ENCODE results near the gene CDH13. TPM values are rescaled to one million over a fixed set of nuclear protein-coding genes. Genes with fewer than 3 reads are reported as not detected.

CDH13 gene
- total RNA-seq, 1 donor from 2014 or later, result 2.3 TPM

DNA sequence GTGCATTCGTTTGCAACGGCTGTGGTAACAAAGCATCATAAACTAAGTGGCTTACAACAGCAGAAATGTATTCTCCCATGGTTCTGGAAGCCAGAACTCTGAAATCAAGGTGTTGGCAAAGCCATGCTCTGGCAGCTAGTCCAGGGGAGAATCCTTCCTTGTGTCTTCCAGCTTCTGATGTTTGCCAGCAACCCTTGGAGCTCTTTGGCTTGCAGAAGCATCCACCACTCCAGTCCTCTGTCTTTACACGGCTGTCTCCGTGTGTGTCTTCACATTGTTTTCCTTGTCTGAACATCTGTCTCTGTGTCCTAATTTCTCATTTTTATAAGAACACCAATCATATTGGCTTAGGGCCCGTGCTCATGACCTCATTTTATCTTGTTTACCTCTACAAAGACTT is 915.7 kb downstream of the CDH13 start:
- H3K27me3 Mint-ChIP-seq (ENCODE audit: unreplicated experiment), result peaks cover 2% of the 10 kb centered on the region
- H3K9me3 Mint-ChIP-seq (ENCODE audit: unreplicated experiment), result no peaks in the 10 kb centered on the region
- H3K4me3 Mint-ChIP-seq (ENCODE audit: unreplicated experiment), result no peak overlapping the region
- no peak overlapping the region for H3K27ac Mint-ChIP-seq (ENCODE audit: unreplicated experiment)
- no peaks in the 10 kb centered on the region for H3K36me3 Mint-ChIP-seq (ENCODE audit: low read depth, unreplicated experiment)
- DNase-seq (ENCODE audit: low spot score), result no peak
- TF ChIP-seq, protein P1, sequence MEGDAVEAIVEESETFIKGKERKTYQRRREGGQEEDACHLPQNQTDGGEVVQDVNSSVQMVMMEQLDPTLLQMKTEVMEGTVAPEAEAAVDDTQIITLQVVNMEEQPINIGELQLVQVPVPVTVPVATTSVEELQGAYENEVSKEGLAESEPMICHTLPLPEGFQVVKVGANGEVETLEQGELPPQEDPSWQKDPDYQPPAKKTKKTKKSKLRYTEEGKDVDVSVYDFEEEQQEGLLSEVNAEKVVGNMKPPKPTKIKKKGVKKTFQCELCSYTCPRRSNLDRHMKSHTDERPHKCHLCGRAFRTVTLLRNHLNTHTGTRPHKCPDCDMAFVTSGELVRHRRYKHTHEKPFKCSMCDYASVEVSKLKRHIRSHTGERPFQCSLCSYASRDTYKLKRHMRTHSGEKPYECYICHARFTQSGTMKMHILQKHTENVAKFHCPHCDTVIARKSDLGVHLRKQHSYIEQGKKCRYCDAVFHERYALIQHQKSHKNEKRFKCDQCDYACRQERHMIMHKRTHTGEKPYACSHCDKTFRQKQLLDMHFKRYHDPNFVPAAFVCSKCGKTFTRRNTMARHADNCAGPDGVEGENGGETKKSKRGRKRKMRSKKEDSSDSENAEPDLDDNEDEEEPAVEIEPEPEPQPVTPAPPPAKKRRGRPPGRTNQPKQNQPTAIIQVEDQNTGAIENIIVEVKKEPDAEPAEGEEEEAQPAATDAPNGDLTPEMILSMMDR (IDR thresholded peaks at IDR 0.05; ENCODE audit: unreplicated experiment), result no peak
- no peaks in the 10 kb centered on the region for H3K4me1 Mint-ChIP-seq (ENCODE audit: unreplicated experiment)

DNA sequence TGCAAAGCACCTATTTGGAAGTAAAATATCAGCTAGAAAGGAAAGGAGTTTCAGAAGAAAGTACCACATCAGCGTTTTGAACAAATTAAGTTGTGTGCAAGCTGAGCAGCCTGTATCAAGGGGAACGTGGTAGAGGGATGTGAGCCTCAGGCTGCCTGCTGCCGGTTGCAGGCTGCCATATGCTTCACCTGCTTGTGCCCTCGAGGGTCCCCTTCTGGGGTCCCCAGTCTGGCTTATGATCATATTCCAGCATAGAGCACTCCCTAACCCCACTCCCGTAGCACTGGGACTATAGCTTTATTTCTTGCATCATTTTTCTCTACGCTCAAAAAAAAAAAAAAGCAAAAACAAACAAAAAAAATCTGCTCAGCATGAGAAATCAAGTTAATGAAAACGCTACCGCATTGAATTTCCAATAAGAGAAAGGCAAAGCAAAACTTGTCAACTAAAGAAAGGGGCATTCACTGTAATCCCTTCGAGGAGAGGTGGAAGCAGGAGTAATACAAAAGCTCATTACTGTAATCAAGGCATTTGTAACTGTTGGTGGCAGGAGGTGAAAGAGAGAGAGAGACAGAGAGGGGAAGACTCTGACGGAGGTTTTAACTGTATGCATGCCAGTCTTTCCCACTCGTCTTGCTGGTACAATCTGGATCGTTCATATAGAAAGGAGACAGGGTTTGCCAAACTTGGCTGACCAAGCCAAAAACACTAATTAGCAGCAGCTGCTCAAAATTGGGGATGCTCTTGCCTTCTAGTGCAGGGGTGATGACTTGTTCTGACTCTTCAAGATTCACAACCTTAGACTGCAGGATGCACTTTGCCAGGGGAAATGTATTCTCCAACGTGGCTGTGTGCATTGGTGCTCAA is 922.8 kb downstream of the CDH13 start:
- Mint-ChIP-seq H3K27ac (ENCODE audit: unreplicated experiment) (no peak overlapping the region), H3K4me3 (ENCODE audit: unreplicated experiment) (no peak overlapping the region)

DNA sequence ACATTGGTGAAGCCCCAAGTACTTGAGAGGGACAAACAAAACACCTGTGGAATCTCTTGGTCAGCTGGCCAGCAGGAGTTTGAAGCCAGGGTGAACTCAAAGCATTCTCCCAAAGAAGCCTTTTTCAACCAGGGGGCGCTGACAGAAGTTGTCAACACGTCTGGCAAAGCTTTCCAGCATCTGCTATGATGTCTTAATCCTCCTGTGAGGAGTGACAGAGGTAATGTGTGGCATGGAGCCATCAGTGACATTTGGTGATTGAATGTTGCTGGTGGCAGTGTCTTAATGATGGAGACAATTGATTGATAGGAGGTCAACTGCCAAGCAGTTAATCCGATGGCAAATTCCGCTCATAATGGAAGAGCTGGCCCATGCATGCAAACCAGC is 923.4 kb downstream of the CDH13 start:
- H3K36me3 Mint-ChIP-seq (ENCODE audit: low read depth, unreplicated experiment), result no peaks in the 10 kb centered on the region
- H3K4me3 Mint-ChIP-seq (ENCODE audit: unreplicated experiment), result no peak overlapping the region
- no peaks in the 10 kb centered on the region for H3K9me3 Mint-ChIP-seq (ENCODE audit: unreplicated experiment)
- no peak overlapping the region for H3K27ac Mint-ChIP-seq (ENCODE audit: unreplicated experiment)
- peaks cover 3% of the 10 kb centered on the region for H3K27me3 Mint-ChIP-seq (ENCODE audit: unreplicated experiment)
- H3K4me1 Mint-ChIP-seq (ENCODE audit: unreplicated experiment), result no peaks in the 10 kb centered on the region
- TF ChIP-seq, protein P1 (IDR thresholded peaks at IDR 0.05; ENCODE audit: unreplicated experiment), result no peak
- no peak for DNase-seq (ENCODE audit: low spot score)

More for the DNA sequence above, 922.8 kb downstream of the CDH13 start:
- DNase-seq (ENCODE audit: low spot score), result no peak
- TF ChIP-seq, protein P1 (IDR thresholded peaks at IDR 0.05; ENCODE audit: unreplicated experiment), result no peak
- Mint-ChIP-seq H3K4me1 (ENCODE audit: unreplicated experiment) (no peaks in the 10 kb centered on the region), H3K36me3 (ENCODE audit: low read depth, unreplicated experiment) (no peaks in the 10 kb centered on the region), H3K27me3 (ENCODE audit: unreplicated experiment) (peaks cover 3% of the 10 kb centered on the region), H3K9me3 (ENCODE audit: unreplicated experiment) (no peaks in the 10 kb centered on the region)

DNA sequence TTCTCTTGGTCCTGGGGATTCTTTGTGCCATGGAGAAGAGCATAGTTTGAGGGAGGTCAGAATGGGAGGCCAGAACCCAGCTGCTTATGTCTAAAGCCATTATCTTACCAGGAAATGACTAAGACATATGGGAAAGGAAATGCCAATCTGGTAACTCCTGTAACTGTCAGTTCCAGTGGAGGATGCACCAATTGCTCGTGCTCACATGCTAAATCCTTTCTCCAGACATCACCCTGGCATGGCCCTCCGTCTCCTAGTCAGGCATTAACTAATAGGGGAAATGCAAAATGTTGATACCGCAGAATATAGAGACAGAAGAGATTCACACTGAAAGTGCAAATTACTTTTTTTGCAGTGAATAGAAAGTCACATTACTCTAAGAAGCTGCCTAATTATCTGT is 925.5 kb downstream of the CDH13 start:
- Mint-ChIP-seq H3K27me3 (ENCODE audit: unreplicated experiment) (peaks cover 3% of the 10 kb centered on the region), H3K9me3 (ENCODE audit: unreplicated experiment) (no peaks in the 10 kb centered on the region), H3K4me3 (ENCODE audit: unreplicated experiment) (no peak overlapping the region), H3K36me3 (ENCODE audit: low read depth, unreplicated experiment) (no peaks in the 10 kb centered on the region), H3K4me1 (ENCODE audit: unreplicated experiment) (no peaks in the 10 kb centered on the region), H3K27ac (ENCODE audit: unreplicated experiment) (no peak overlapping the region)
- DNase-seq (ENCODE audit: low spot score), result no peak
- TF ChIP-seq, protein P1 (IDR thresholded peaks at IDR 0.05; ENCODE audit: unreplicated experiment), result no peak

DNA sequence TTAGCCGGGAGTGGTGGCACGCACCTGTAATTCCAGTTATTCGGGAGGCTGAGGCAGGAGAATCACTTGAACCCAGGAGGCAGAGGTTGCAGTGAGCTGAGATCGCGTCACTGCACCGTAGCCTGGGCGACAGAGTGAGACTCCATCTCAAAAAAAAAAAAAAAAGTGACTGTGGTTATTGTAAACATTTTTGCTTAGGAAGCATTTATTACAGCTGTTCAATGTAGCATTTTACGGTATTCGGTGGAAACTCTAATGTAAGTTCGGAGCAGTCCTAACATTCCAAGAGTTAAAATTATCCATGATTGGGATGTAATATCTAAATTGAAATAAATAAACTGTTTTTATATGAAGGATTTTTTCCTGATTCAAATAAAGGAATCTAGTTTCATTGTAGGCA is 926.2 kb downstream of the CDH13 start:
- no peak overlapping the region for H3K27ac Mint-ChIP-seq (ENCODE audit: unreplicated experiment)
- H3K9me3 Mint-ChIP-seq (ENCODE audit: unreplicated experiment), result no peaks in the 10 kb centered on the region
- no peak overlapping the region for H3K4me3 Mint-ChIP-seq (ENCODE audit: unreplicated experiment)
- TF ChIP-seq, protein P1 (IDR thresholded peaks at IDR 0.05; ENCODE audit: unreplicated experiment), result no peak
- no peak for DNase-seq (ENCODE audit: low spot score)
- no peaks in the 10 kb centered on the region for H3K36me3 Mint-ChIP-seq (ENCODE audit: low read depth, unreplicated experiment)
- peaks cover 3% of the 10 kb centered on the region for H3K27me3 Mint-ChIP-seq (ENCODE audit: unreplicated experiment)
- H3K4me1 Mint-ChIP-seq (ENCODE audit: unreplicated experiment), result no peaks in the 10 kb centered on the region

Data from endothelial cell (in vitro differentiated cells).